GM18867 (cell line): Measurements from ENCODE around the gene PSMG2.
"Not testable (repeated sequence)": the region's sequence is repeated elsewhere in the genome, so short reads cannot be mapped to it uniquely, and the experiment has no call there.

Experiments
- ATAC-seq: cut with Tn5 transposase; IDR thresholded peaks from one replicate; pipeline ENCODE4 v1.9.1; 2021; ENCODE audit warnings: mild to moderate bottlenecking, moderate library complexity; ENCODE audit not compliant: unreplicated experiment

Gene PSMG2

DNA sequence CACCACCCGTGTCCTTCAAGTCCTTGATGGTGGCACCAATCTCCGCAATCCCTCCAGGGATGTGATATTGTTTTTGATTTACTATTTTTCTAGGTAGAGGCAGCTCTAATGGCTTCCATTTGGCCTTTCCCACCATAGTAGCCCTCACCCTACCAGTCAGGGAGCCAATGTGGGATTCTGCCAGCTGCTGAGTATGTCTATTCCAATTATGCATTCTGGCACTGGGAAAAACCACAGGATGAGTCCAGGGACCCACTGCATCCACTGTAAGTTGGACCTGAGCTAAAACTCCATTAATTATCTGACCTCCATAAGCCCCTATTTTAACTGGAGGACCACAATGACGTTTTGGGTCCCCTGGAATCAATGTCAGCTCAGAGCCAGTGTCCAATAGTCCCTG is 55.7 kb downstream of the PSMG2 start:
- ATAC-seq: not testable (repeated sequence)

DNA sequence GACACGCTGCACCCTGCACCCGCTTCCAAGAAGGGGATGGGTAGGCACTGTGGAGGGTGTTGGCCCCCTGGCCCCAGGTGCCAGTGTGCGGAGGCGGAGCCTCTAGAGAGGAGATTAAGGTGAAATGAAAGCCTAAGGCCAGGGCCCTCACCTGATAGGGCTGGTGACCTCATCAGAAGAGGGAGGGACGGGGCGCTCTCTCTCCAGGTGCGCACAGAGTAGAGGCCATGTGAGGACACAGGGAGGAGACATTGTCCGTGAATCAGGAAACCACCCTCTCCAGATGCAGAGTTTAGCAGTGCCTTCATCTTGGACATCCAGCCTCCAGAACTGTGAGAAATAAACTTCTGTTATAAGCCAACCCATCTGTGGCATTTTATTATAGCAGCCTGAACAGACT is 62.3 kb downstream of the PSMG2 start:
- no peak for ATAC-seq

DNA sequence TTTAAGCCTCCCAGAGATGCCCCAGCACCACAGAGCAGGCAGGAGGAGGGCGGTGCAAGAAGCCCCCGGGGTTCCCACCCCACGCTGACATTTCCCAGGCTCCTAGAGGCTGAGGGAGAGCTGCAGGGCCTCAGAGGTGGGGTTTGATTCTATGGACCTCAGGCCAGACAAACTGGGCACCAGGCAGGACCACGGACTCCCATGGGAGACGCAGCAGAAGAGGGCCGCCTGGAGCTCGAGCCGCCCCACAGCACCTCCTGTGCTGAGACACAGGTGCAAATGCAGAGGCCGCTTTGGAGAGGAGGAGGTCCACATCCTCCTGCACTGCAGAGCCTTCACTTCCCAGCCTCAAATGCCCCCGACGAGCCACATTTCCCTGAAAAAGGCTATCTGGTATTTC is 62.7 kb downstream of the PSMG2 start:
- no peak for ATAC-seq

DNA sequence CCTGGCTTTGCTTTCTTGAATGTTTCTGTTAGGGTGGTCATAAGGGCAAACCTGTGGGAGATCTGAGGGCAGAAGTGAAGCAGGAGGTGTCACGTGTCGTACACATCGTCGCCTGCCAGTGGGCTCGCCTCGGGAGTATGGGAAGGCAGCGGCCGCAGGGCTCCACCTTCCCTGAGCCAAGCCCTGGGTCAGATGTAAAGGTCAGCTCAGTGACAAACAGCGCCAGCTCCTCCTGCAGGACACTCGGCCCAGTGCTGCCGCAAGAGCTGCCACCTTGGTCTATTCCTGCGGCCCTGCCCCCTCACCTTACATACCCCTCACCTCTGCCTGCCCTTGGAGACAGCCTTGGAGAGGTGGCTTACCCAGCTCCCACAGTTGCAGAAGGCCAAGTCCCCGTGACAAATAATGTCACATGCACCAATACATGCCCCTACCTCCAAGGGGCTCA is 64.2 kb downstream of the PSMG2 start:
- ATAC-seq: no peak

DNA sequence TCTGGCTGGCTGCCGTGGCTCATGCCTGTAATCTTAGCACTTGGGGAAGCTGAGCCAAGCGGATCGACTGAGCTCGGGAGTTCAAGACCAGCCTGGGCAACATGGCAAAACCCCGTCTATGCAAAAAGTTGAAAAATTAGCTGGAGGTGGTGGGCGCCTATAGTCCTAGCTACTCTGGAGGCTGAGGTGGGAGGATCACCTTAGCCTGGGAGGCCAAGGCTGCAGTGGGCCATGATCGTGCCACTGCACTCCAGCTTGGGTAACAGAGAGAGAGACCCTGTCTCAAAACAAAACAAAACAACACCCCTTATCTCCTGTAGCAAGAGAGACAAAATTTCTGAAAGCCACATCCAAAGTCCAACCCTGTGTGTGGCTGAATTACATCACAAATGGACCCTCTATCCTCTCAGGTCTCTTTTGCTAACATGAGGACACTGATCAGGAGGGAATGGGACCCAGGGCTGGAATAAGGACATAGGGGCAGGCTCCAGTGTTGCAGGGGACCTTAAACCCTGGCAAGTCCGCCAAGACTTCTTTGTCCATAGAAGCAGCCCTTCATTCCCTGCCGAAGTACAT is 64.8 kb downstream of the PSMG2 start:
- ATAC-seq: no peak

DNA sequence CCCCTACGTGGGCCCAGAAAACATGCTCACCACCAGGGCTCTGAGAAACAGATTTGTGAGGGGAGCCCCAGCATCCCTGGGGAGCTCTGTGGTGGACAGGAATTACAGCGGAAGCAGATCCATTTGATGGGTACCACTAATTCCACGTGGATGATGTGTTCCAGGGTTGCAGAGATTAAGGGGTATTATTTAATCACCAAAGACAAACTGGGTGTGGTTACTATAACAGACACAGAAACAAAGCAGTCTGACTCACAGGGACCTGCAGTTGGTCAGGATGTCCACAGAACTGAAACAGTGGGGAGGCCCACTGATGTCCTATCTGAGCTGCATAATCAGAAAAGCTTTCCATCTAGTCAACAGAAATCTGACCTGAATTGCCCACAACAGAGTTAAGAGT is 65.8 kb downstream of the PSMG2 start:
- ATAC-seq: no peak

DNA sequence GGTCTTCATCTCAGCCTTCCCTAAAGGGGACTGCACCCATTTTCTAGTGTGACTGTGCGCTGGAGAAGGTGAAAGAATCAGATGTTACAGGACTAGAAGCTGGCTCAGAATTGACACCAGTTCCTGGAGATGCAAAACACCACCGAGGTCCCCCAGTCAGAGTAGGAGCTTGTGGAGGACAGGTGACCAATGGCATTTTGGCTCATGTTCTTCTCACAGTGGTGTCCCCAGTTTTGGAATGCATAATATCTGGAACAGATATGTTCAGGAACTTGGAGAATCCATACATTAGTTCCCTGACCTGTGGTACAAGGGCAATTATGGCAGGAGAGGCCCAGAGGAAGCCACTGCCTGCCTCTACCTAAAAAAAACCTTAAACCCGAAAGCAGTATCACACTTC is 66.3 kb downstream of the PSMG2 start:
- ATAC-seq: no peak

DNA sequence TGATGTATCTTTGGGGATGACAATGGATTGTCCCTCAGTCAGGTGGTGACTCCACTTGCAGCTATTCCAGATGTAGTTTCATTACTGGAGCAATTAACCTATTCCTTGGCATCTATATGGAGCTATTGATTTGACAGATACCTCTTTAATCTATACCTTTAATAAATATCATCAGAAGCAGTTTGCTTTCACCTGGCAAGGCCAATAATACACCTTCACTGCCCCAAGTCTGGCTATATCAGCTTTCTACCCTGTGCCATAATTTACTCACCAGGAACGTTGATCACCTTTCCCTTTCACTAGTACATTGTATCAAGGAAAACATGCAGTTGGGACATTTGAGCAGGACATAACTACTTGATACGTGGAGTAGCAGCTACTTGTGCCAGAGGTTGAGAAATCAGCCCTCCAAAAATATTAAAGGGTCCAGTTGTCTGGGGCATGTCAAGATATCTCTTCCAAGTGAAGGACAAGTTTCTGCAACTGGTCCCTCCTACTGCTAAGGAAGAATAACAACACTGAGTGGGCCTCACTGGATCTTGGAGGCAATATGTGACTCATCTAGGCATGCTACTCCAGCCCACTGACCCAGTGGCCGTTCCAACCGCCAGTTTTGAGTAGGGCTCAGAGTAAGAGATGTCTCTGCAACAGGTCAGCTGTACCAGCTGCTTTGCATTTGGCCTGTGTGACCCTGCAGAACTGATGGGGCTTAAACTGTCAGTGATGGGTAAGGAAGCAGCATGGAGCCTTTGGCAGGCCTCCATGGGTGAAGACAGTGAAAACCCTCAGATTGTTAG is 67.0 kb downstream of the PSMG2 start:
- no peak for ATAC-seq

DNA sequence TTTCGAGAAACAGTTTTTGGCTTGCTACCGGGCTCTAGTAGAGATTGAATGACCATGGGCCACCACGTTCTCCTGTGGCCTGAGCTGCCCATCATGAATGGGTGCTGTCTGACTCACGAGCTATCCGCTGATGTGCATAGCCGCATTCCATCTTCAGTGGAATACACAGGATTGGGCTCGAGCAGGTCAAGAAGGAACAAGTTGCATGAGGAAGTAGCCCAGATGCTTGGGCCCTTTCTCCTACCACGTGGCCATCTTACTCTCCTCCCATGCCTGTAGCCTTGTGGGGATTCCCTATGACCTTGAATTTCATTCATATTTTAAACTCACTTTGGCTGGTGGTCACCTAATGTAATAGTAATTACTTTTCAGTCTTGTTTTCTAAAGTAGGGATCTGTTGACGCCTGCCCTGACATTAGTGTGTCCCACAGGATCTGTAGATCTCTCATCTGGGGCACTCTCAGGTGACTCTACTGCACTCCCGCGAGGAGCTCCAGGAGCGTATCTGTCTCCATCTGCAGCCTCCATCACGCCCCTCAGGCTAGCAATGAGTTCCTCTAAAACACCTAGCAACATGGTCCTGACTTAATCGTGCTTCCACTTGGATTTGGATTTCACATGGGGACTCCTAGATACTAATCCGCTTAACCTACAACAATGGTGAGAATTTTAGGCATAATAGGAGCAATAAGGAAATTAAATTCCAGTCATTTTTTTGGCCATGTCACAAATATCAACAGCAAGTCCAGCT is 67.8 kb downstream of the PSMG2 start:
- ATAC-seq: no peak

DNA sequence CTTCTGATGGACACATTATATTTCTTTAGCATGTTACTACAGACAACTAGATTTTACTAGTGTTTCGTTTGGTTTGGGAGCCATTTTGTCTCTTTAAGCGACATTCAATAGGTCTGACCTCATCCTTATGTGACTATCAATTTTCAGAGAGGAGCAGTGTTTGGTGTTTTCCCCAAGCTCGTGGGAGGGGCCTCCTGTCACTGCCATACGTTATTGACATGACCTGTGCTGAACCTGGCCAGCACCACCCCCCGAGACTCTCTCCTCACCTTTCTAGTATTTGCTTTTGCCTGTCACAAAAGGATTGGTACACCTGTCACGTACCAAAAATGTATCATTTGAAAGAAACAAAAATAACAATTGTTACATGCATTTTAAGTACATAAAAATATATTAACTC is 69.3 kb downstream of the PSMG2 start:
- ATAC-seq: no peak

DNA sequence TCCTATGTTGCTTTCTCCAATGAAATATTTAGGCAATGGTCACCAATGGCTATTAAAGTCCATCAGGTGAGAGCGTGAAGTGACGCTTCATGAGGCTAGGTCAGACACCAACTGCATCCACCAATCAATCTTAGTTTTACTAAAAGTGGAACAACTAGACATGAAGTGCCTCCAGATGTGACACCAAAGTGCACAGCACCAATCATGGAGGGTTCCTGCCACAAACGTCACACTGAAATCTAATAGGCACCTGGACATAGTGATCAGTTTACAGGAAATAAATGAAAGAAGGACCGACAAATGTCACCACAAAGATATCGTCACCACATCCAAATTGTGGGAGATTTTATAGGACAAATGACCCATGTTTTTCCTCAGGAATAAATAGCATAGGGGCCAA is 70.5 kb downstream of the PSMG2 start:
- ATAC-seq: no peak

DNA sequence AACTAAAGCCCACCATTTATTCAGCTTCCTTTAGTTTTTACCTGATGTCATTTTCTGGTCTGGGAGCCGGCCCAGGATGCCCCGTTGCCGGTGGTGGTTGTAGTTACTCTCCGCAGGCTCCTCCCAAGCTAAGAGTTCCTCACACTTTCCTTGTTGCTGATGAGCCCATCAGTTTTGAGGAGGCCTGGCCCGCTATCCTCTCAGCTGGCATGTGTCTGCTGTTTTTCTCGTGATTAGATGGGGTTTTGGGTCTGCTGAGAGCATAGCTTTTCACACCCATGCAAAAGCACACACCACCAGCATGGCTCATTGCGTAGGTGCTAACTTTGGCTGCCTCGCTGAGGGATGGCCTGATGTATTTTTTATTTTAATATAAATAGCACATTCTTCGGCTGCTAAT is 72.1 kb downstream of the PSMG2 start:
- ATAC-seq: no peak
